Measurements from ENCODE around the gene GTPBP3. TPM values are rescaled to one million over a fixed set of nuclear protein-coding genes. Genes with fewer than 3 reads are reported as not detected.

Gene GTPBP3
- total and polyA plus RNA-seq, 5 donors: 7.9 to 11.3 (median 9.9) TPM

GRCh38 chr19:17322854-17323253 is 14.5 kb upstream of the GTPBP3 start:
- intact Hi-C loops (cut with DNase I): no loop called here
- Histone ChIP-seq H3K27ac (ENCODE audit: low read length) (no peak overlapping the region), H3K4me3 (ENCODE audit: low read length) (no peak overlapping the region), H3K27me3 (ENCODE audit: control insufficient read depth, insufficient read depth) (no peaks in the 10 kb centered on the region), H3K9me3 (ENCODE audit: control insufficient read depth, low read length) (no peaks in the 10 kb centered on the region), H3K4me1 (ENCODE audit: control insufficient read depth, insufficient read depth, low read length) (no peaks in the 10 kb centered on the region)
- peak in 1 of 2 donors; percentile 7 for ATAC-seq
- 66% methylated on average over 10 of the region's 10 CpGs for whole genome bisulfite sequencing
- peak in 1 of 3 donors; percentile 65 for DNase-seq

- ATAC-seq (no peak), DNase-seq (no peak)
- intact Hi-C loops (cut with DNase I): no loop called here
- Histone ChIP-seq H3K4me1 (ENCODE audit: control insufficient read depth, insufficient read depth, low read length) (no peaks in the 10 kb centered on the region), H3K27me3 (ENCODE audit: control insufficient read depth, insufficient read depth) (no peaks in the 10 kb centered on the region), H3K27ac (ENCODE audit: low read length) (no peak overlapping the region), H3K9me3 (ENCODE audit: control insufficient read depth, low read length) (no peaks in the 10 kb centered on the region), H3K4me3 (ENCODE audit: low read length) (no peak overlapping the region)
- WGBS: 35% methylated on average over 56 of the region's 56 CpGs
Observed at GRCh38 chr19:17323300-17323963, 13.9 kb upstream of the GTPBP3 start.

- DNase-seq: peak in 1 of 3 donors; percentile 72
- no peaks in the 10 kb centered on the region for H3K27me3 ChIP-seq (ENCODE audit: control insufficient read depth, insufficient read depth)
- ATAC-seq: no peak
- H3K4me3 ChIP-seq (ENCODE audit: low read length): no peak overlapping the region
- no peaks in the 10 kb centered on the region for H3K4me1 ChIP-seq (ENCODE audit: control insufficient read depth, insufficient read depth, low read length)
- 36% methylated on average over 7 of the region's 7 CpGs for WGBS
- no peaks in the 10 kb centered on the region for H3K9me3 ChIP-seq (ENCODE audit: control insufficient read depth, low read length)
- H3K27ac ChIP-seq (ENCODE audit: low read length): no peak overlapping the region
- intact Hi-C loops (cut with DNase I): no loop called here
Observed at GRCh38 chr19:17323964-17324332, 13.4 kb upstream of the GTPBP3 start.

GRCh38 chr19:17324357-17325114 is 12.8 kb upstream of the GTPBP3 start:
- 91% methylated on average over 28 of the region's 28 CpGs for WGBS
- no peaks in the 10 kb centered on the region for H3K4me1 ChIP-seq (ENCODE audit: control insufficient read depth, insufficient read depth, low read length)
- ATAC-seq: no peak

GRCh38 chr19:17325133-17325532 is 12.2 kb upstream of the GTPBP3 start:
- WGBS: 96% methylated on average over 20 of the region's 20 CpGs
- H3K9me3 ChIP-seq (ENCODE audit: control insufficient read depth, low read length): no peaks in the 10 kb centered on the region

More at GRCh38 chr19:17324357-17325114, 12.8 kb upstream of the GTPBP3 start:
- intact Hi-C loops (cut with DNase I): no loop called here
- no peak for DNase-seq
- H3K4me3 ChIP-seq (ENCODE audit: low read length): no peak overlapping the region
- H3K27me3 ChIP-seq (ENCODE audit: control insufficient read depth, insufficient read depth): no peaks in the 10 kb centered on the region
- H3K27ac ChIP-seq (ENCODE audit: low read length): no peak overlapping the region
- H3K9me3 ChIP-seq (ENCODE audit: control insufficient read depth, low read length): no peaks in the 10 kb centered on the region

GRCh38 chr19:17325881-17326594 is 11.3 kb upstream of the GTPBP3 start:
- 68% methylated on average over 17 of the region's 17 CpGs for WGBS
- no peaks in the 10 kb centered on the region for H3K27me3 ChIP-seq (ENCODE audit: control insufficient read depth, insufficient read depth)
- ATAC-seq: peak in 1 of 2 donors; percentile 38
- intact Hi-C loops (cut with DNase I): no loop called here
- H3K4me3 ChIP-seq (ENCODE audit: low read length): no peak overlapping the region
- no peaks in the 10 kb centered on the region for H3K4me1 ChIP-seq (ENCODE audit: control insufficient read depth, insufficient read depth, low read length)
- no peaks in the 10 kb centered on the region for H3K9me3 ChIP-seq (ENCODE audit: control insufficient read depth, low read length)
- DNase-seq: peak; percentile 80 to 93 (median 86)
- no peak overlapping the region for H3K27ac ChIP-seq (ENCODE audit: low read length)

More at GRCh38 chr19:17325133-17325532, 12.2 kb upstream of the GTPBP3 start:
- intact Hi-C loops (cut with DNase I): no loop called here
- Histone ChIP-seq H3K27ac (ENCODE audit: low read length) (no peak overlapping the region), H3K4me3 (ENCODE audit: low read length) (no peak overlapping the region), H3K4me1 (ENCODE audit: control insufficient read depth, insufficient read depth, low read length) (no peaks in the 10 kb centered on the region), H3K27me3 (ENCODE audit: control insufficient read depth, insufficient read depth) (no peaks in the 10 kb centered on the region)
- ATAC-seq (no peak), DNase-seq (no peak)

- no peak overlapping the region for H3K4me3 ChIP-seq (ENCODE audit: low read length)
- no peak for ATAC-seq
- intact Hi-C loops (cut with DNase I): no loop called here
- DNase-seq: peak in 1 of 3 donors; percentile 65
- H3K27me3 ChIP-seq (ENCODE audit: control insufficient read depth, insufficient read depth): no peaks in the 10 kb centered on the region
- no peaks in the 10 kb centered on the region for H3K4me1 ChIP-seq (ENCODE audit: control insufficient read depth, insufficient read depth, low read length)
- no peak overlapping the region for H3K27ac ChIP-seq (ENCODE audit: low read length)
- no peaks in the 10 kb centered on the region for H3K9me3 ChIP-seq (ENCODE audit: control insufficient read depth, low read length)
- 69% methylated on average over 11 of the region's 11 CpGs for WGBS
Observed at GRCh38 chr19:17326595-17326966, 10.8 kb upstream of the GTPBP3 start.

- intact Hi-C loops (cut with DNase I): no loop called here
- WGBS: 93% methylated on average over 27 of the region's 27 CpGs
- DNase-seq (no peak), ATAC-seq (no peak)
- no peak overlapping the region for H3K27ac ChIP-seq (ENCODE audit: low read length)
- H3K27me3 ChIP-seq (ENCODE audit: control insufficient read depth, insufficient read depth): no peaks in the 10 kb centered on the region
- H3K9me3 ChIP-seq (ENCODE audit: control insufficient read depth, low read length): no peaks in the 10 kb centered on the region
- no peaks in the 10 kb centered on the region for H3K4me1 ChIP-seq (ENCODE audit: control insufficient read depth, insufficient read depth, low read length)
- no peak overlapping the region for H3K4me3 ChIP-seq (ENCODE audit: low read length)
Observed at GRCh38 chr19:17327068-17327653, 10.2 kb upstream of the GTPBP3 start.

GRCh38 chr19:17327654-17328516 is 9.5 kb upstream of the GTPBP3 start:
- H3K27ac ChIP-seq (ENCODE audit: low read length): no peak overlapping the region
- no peaks in the 10 kb centered on the region for H3K27me3 ChIP-seq (ENCODE audit: control insufficient read depth, insufficient read depth)
- DNase-seq (peak; percentile 71 to 80 (median 79)), ATAC-seq (peak; percentile 27 to 69)
- no peaks in the 10 kb centered on the region for H3K9me3 ChIP-seq (ENCODE audit: control insufficient read depth, low read length)
- peak overlapping the region; percentile 20 for H3K4me3 ChIP-seq (ENCODE audit: low read length)
- intact Hi-C loops (cut with DNase I): no loop called here
- H3K4me1 ChIP-seq (ENCODE audit: control insufficient read depth, insufficient read depth, low read length): no peaks in the 10 kb centered on the region
- WGBS: 36% methylated on average over 64 of the region's 64 CpGs
